Medulla oblongata (tissue), 1 donor: Measurements from ENCODE around the gene GUCA1C.

Source experiments
- DNase-seq: peaks from one replicate; pipeline ENCODE4 v3.0.0-alpha.2; 2015; ENCODE audit errors: extremely low spot score

The GUCA1C gene

GRCh38 chr3:108909799-108910198, 43.9 kb downstream of the GUCA1C start:
- DNase-seq: no peak

GRCh38 chr3:108907194-108907593, 46.5 kb downstream of the GUCA1C start:
- no peak for DNase-seq

GRCh38 chr3:108899530-108899929, 54.1 kb downstream of the GUCA1C start:
- no peak for DNase-seq

- DNase-seq: no peak
Measured at GRCh38 chr3:108897883-108898282, 55.8 kb downstream of the GUCA1C start.

- no peak for DNase-seq
Measured at GRCh38 chr3:108894981-108895380, 58.7 kb downstream of the GUCA1C start.

GRCh38 chr3:108891833-108892232, 61.8 kb downstream of the GUCA1C start:
- DNase-seq: no peak

- DNase-seq: no peak
Measured at GRCh38 chr3:108887777-108888176, 65.9 kb downstream of the GUCA1C start.

GRCh38 chr3:108887121-108887520, 66.6 kb downstream of the GUCA1C start:
- no peak for DNase-seq

GRCh38 chr3:108883373-108883772, 70.3 kb downstream of the GUCA1C start:
- DNase-seq: no peak

GRCh38 chr3:108882762-108883161, 70.9 kb downstream of the GUCA1C start:
- DNase-seq: no peak

GRCh38 chr3:108879915-108880314, 73.8 kb downstream of the GUCA1C start:
- DNase-seq: no peak

- DNase-seq: no peak
Measured at GRCh38 chr3:108877901-108878300, 75.8 kb downstream of the GUCA1C start.

- no peak for DNase-seq
Measured at GRCh38 chr3:108863799-108864135, 89.9 kb downstream of the GUCA1C start.

GRCh38 chr3:108862865-108863798, 90.5 kb downstream of the GUCA1C start:
- DNase-seq: no peak

GRCh38 chr3:108861401-108861800, 92.3 kb downstream of the GUCA1C start:
- no peak for DNase-seq
